K562 (cell line): ENCODE results near the gene MIEN1. TPM values are rescaled to one million over a fixed set of nuclear protein-coding genes. Genes with fewer than 3 reads are reported as not detected.

Source experiments
- ARID4B ChIP-seq: sonication (generic); formaldehyde crosslinking; IDR thresholded peaks from 2 replicates; pipeline ENCODE4 v1.8.0; 2022; ENCODE audit warnings: mild to moderate bottlenecking, missing genetic modification reagents
- CBFA2T2 ChIP-seq: fragments of 450-650 bp; conservative IDR thresholded peaks from 2 replicates; pipeline ENCODE4 v1.6.1; 2017; ENCODE audit warnings: mild to moderate bottlenecking
- CTCFL ChIP-seq: IDR thresholded peaks from 2 replicates; pipeline ENCODE4 v1.6.1; 2011; ENCODE audit warnings: borderline replicate concordance, low read depth, mild to moderate bottlenecking, moderate library complexity, low read length; ENCODE audit not compliant: insufficient read depth, poor library complexity, severe bottlenecking
- DLX4 ChIP-seq: fragments of 250-450 bp; sonication (Bioruptor Pico); IDR thresholded peaks from 2 replicates; pipeline ENCODE4 v1.6.1; 2021; ENCODE audit warnings: mild to moderate bottlenecking
- ETV1 ChIP-seq: fragments of 450-650 bp; conservative IDR thresholded peaks from 2 replicates; pipeline ENCODE4 v1.6.1; 2016; ENCODE audit warnings: missing genetic modification characterization, control low read depth, low read depth, missing compliant biosample characterization
- GABPA ChIP-seq: fragments of 200-800 bp; sonication (Bioruptor generic); conservative IDR thresholded peaks from 2 replicates; pipeline ENCODE4 v1.6.1; 2016; ENCODE audit warnings: low read depth, missing genetic modification characterization, missing compliant biosample characterization
- L3MBTL2 ChIP-seq: fragments of 450-650 bp; IDR thresholded peaks from 2 replicates; pipeline ENCODE4 v1.6.1; 2016; ENCODE audit warnings: mild to moderate bottlenecking, moderate library complexity
- MXI1 ChIP-seq: IDR thresholded peaks from 2 replicates; pipeline ENCODE4 v1.6.1; 2011; ENCODE audit warnings: low read depth, mild to moderate bottlenecking, improper control_type of control experiment, low read length
- NR2F6 ChIP-seq: fragments of 450-650 bp; formaldehyde crosslinking; IDR thresholded peaks from 2 replicates; pipeline ENCODE4 v1.4.0; 2020; ENCODE audit warnings: mild to moderate bottlenecking
- PHF20 ChIP-seq: fragments of 450-650 bp; IDR thresholded peaks from 2 replicates; pipeline ENCODE4 v1.6.1; 2018; ENCODE audit not compliant: partially characterized antibody
- PYGO2 ChIP-seq: fragments of 450-650 bp; IDR thresholded peaks from 2 replicates; pipeline ENCODE4 v1.6.1; 2016; ENCODE audit warnings: mild to moderate bottlenecking, missing genetic modification characterization, moderate library complexity, missing compliant biosample characterization
- RCOR1 ChIP-seq, 2 experiments: IDR thresholded peaks; 2 replicates each; pipeline ENCODE4 v1.6.1; 2012; ENCODE audit warnings: low read depth in 2 of 2, low read length in 2 of 2, borderline replicate concordance in 1 of 2, improper control_type of control experiment in 1 of 2
- SAP30 ChIP-seq: fragments of 200-600 bp; sonication (generic); IDR thresholded peaks from 2 replicates; pipeline ENCODE4 v1.6.1; 2012; ENCODE audit warnings: borderline replicate concordance, low read depth, mild to moderate bottlenecking, moderate library complexity, low read length, control low read depth, inconsistent platforms; ENCODE audit not compliant: insufficient read depth, poor library complexity, severe bottlenecking
- SIN3A ChIP-seq, 2 experiments: fragments of 150-350 bp in 1 of 2; IDR thresholded peaks; 2 replicates each; pipeline ENCODE4 v1.6.1; 2011 to 2016; ENCODE audit warnings: borderline replicate concordance in 2 of 2, low read depth in 2 of 2, low read length in 2 of 2, mild to moderate bottlenecking in 2 of 2, moderate library complexity in 2 of 2; ENCODE audit not compliant: control insufficient read depth in 1 of 2
- SP2 ChIP-seq: IDR thresholded peaks from 2 replicates; pipeline ENCODE4 v1.6.1; 2011; ENCODE audit warnings: mild to moderate bottlenecking, low read depth, low read length, moderate library complexity; ENCODE audit not compliant: poor library complexity, severe bottlenecking; ENCODE audit errors: extremely low read depth
- STAT5A ChIP-seq: IDR thresholded peaks from 2 replicates; pipeline ENCODE4 v1.6.1; 2012; ENCODE audit warnings: low read length, inconsistent platforms, borderline replicate concordance
- ZEB2 ChIP-seq: fragments of 450-650 bp; IDR thresholded peaks from 2 replicates; pipeline ENCODE4 v1.6.1; 2016
- ZFPM2 ChIP-seq: fragments of 250-450 bp; sonication (Bioruptor Pico); IDR thresholded peaks from 2 replicates; pipeline ENCODE4 v1.5.1; 2022; ENCODE audit warnings: mild to moderate bottlenecking
- ZNF175 ChIP-seq: fragments of 200-800 bp; sonication (Bioruptor generic); IDR thresholded peaks from 2 replicates; pipeline ENCODE4 v1.6.1; 2016; ENCODE audit warnings: low read depth, mild to moderate bottlenecking, missing genetic modification characterization, missing compliant biosample characterization
- polyA plus RNA-seq, 8 experiments: library from polyadenylated mRNA; depleted of rRNA in 4 of 8; stranded (reverse) in 5 of 8; unstranded in 3 of 8; fragments of >200 nt; fragmentation: Nextera tagmentation in 2 of 8; fragmentation: Illumina TruSeq in 1 of 8; extraction: Ambion mirVana in 2 of 8; extraction: Trizol in 1 of 8; gene quantifications; 2 replicates each; pipeline versions ENCODE4 v1.2.1 to v1.2.3, GENCODE V29; 2011 to 2014; ENCODE audit warnings: inconsistent platforms in 1 of 8, missing spikeins in 1 of 8
- total RNA-seq, 7 experiments: library from RNA; depleted of rRNA in 6 of 7; stranded (reverse); fragments of >200 nt in 6 of 7; fragmentation: Illumina TruSeq in 2 of 7; extraction: Trizol in 2 of 7; gene quantifications; 2 replicates each; pipeline versions ENCODE4 v1.2.1 to v1.2.3, GENCODE V29; 2011 to 2021; ENCODE audit warnings: low replicate concordance in 1 of 7

The MIEN1 gene
- total and polyA plus RNA-seq, 9 of the 15 experiments (the other 6 are each of a cell fraction or from before 2014, with no cell fraction given), result 61.3 to 142 (median 78.9) TPM

GRCh38 chr17:39730095-39730921 lies at the start of gene MIEN1 (continued):
- TF ChIP-seq DLX4 (CRISPR knock-in tag), result no peak
- 0 out of 2 replicates have a peak, but pooled peaks have one; percentile 54 for TF ChIP-seq NR2F6 (CRISPR knock-in tag)
- TF ChIP-seq ETV1 (tag), result peak; percentile 18; the same call in 1 of the 2 replicates
- peak; percentile 71 for TF ChIP-seq GABPA (tag)
- TF ChIP-seq SAP30, result peak; percentile 64
- TF ChIP-seq ZEB2, result peak; percentile 75
- TF ChIP-seq ARID4B (CRISPR knock-in tag), result peak; percentile 73; the same call in 1 of the 2 replicates
- peak in 1 of 2 experiments; percentile 18; a peak in 1 of 4 replicates for TF ChIP-seq RCOR1 (IDR thresholded peaks at IDR 0.05; ENCODE audit: borderline replicate concordance in 1 of 2, low read depth in 2 of 2, low read length in 2 of 2)
- TF ChIP-seq MXI1, result no peak
- peak; percentile 74; the same call in 1 of the 2 replicates for TF ChIP-seq L3MBTL2
- peak; percentile 85 for TF ChIP-seq PHF20
- TF ChIP-seq STAT5A, result no peak
- peak; percentile 89 for TF ChIP-seq CTCFL
- no peak for TF ChIP-seq SP2
- no peak for TF ChIP-seq ZFPM2 (CRISPR knock-in tag)
- TF ChIP-seq SIN3A (IDR thresholded peaks at IDR 0.05; ENCODE audit: borderline replicate concordance in 2 of 2, control insufficient read depth in 1 of 2, low read depth in 2 of 2, low read length in 2 of 2), result peak; percentile 61 to 80; a peak in 2 of 4 replicates
- TF ChIP-seq ZNF175, result no peak
- TF ChIP-seq CBFA2T2, result peak; percentile 75
- TF ChIP-seq PYGO2, result no peak
